Activated CD4-positive, alpha-beta T cell treated with anti-CD3 and anti-CD28 coated beads, Interleukin-10, Interleukin-2, amounts not matched to agents 100 ng/mL and 50 ng/mL, durations not matched to agents 16 hours and 8 hours (primary cell): ENCODE results near the gene SERPINB13.

Experiments
- DNase-seq: peaks from one replicate; pipeline ENCODE4 v3.0.0-alpha.2; 2020

SERPINB13 gene, protein sequence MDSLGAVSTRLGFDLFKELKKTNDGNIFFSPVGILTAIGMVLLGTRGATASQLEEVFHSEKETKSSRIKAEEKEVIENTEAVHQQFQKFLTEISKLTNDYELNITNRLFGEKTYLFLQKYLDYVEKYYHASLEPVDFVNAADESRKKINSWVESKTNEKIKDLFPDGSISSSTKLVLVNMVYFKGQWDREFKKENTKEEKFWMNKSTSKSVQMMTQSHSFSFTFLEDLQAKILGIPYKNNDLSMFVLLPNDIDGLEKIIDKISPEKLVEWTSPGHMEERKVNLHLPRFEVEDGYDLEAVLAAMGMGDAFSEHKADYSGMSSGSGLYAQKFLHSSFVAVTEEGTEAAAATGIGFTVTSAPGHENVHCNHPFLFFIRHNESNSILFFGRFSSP

GRCh38 chr18:63586966-63587365 is at the start of gene SERPINB13:
TSS of gene SERPINB13 (plus strand) at chr18:63587343. CDS start at chr18:63588668, 1,325 bp downstream.
- no peak for DNase-seq

DNA sequence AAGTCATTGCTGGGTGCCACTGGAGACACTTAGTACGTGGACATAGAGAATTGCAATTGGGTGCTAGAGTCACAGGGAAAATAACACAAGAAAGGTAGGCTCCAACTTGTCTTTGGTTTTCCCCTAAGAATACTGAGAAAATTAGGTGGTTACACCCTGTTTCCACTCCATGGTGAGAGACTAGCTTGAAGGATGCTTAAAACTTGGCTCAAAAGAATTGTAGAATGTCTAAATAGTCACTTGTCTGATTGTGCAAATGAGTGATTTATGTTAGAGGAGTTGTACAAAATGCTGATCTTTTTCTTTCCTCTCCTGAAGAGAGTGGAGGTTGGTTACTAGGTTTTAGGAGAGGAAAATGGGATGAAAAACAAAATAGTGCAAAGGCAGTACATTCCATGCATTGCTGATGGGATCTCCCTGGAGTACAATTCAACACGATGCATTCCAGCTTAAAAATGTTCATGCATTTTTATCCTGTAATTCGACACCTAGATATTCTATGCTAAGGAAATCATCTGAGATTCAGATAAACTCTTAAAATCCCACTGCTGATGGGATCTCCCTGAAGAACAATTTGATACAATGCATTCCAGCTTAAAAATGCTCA is 47.1 kb upstream of the SERPINB13 start:
- no peak for DNase-seq

GRCh38 chr18:63542069-63542468 is 45.1 kb upstream of the SERPINB13 start, which contains the start of gene SERPINB12:
TSS of gene SERPINB12 (plus strand) at chr18:63542369. CDS start at chr18:63556160, 13,791 bp downstream.
- no peak for DNase-seq

GRCh38 chr18:63544017-63544416 is 43.1 kb upstream of the SERPINB13 start:
- no peak for DNase-seq

DNA sequence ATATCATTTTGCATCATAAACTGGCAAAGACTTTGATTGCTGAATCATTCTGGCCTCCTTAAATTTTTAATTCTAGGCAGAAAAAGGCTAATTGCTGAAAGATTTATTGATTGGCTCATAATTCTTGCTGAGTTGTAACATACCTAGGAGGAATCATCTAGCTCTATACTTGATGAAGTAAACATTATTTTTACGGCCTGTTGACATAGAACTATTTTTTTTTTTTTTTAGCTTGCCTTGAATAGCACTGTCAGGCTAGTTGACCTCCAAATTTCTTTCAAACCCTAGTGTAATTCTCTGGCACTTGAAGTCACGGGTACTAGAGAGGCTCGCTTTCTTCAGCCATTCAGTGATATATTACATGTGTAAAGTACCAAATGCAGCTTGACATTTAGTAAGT is 42.1 kb upstream of the SERPINB13 start:
- DNase-seq: no peak

DNA sequence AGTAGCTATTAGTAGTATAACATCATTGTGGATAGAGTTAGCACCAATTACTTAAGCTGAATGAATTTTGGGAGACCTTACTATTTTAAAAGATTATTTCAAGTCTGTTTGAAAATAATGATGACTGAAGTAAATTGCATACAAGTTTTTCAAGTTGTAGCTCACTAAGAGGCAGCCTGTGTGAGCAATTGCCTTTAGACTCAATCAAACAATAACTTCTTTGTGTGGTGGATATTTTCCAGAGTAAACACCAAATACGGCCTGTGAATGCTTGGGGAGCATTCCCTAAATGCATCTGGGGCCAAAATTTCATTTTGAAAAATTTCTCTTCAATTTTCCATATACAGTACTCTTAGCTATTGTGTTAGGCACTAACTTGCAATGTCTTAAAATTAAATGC is 37.1 kb upstream of the SERPINB13 start:
- DNase-seq: no peak

GRCh38 chr18:63551769-63552168 is 35.4 kb upstream of the SERPINB13 start:
- DNase-seq: no peak

- DNase-seq: no peak
Measured at GRCh38 chr18:63552581-63552980, 34.6 kb upstream of the SERPINB13 start.

DNA sequence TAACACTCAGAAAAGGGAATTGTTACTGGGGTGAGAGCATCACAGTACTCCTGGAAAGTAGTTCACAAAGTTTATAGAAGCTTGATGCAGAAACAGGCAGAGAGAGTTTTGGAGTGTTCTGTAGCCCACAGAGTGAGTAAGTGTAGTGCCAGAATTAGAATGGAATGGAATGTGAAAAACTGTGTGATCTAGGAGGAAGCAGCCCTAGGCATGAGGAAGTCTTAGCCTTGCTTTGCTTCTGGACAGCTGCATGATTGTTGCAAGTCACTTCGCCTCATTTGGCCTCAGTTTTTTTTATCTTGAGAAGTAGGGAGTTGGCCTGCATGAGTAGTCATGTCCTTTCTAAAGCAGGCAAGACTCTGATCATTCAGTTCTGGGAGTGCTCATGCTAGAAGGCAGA is 34.1 kb upstream of the SERPINB13 start:
- DNase-seq: no peak

GRCh38 chr18:63559567-63560491 is 27.3 kb upstream of the SERPINB13 start:
- DNase-seq: no peak

GRCh38 chr18:63562284-63562683 is 24.9 kb upstream of the SERPINB13 start:
- no peak for DNase-seq

- no peak for DNase-seq
Measured at GRCh38 chr18:63564021-63564420, 23.1 kb upstream of the SERPINB13 start.

- DNase-seq: no peak
Measured at GRCh38 chr18:63564561-63564960, 22.6 kb upstream of the SERPINB13 start.

GRCh38 chr18:63567276-63567675 is 19.9 kb upstream of the SERPINB13 start:
- DNase-seq: no peak

DNA sequence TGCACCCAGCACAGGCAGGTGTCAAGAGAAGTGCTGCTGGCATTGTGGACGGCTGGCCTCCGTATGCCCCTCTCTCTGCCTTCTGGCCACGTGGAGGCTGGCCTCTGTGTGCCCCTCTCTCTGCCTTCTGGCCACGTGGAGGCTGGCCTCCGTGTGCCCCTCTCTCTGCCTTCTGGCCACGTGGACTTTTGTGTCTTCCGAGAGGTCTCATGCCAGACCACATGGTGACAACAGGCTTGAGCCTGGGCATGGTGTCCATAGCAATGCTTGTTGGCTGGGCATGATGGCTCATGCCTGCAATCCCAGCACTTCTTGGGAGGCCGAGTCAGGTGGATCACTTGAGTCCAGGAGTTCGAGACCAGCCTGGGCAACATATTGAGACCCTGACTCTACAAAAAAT is 19.3 kb upstream of the SERPINB13 start:
- no peak for DNase-seq

DNA sequence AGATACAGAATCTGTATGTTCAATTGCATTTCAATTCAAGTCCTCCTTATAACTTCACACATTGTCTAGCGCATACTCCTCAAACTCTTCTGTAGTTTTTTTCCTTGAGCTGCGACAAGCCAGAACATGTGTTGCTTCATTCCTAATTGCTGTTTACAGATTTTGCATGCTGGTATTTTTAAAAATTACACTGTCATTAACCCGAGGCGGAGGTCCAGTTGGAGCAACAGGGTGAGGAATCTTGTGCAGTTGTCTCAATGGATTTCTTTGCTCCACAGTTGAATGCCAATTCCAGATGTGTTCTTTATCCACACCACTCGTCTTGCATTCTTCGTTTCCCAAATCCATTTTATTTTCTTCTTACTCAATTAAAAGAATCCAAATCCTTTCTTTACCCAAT is 16.4 kb upstream of the SERPINB13 start:
- DNase-seq: no peak

DNA sequence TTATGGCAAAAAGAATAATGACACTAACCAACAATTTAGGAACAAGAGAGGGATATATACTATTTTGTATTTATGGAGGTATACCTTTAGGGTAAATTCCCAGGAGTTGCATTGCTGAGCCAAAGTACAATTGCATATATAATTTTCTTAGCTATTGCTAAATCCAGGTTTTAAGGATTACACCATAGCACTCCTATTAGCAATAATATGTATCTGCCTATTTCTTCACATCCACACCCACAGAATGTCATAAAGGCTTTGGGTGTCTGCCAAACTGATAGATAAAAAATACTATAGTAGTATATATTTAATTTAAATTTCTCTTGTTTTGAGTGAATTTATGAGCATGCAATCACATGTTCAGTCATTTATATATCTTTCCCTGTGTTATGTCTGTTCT is 11.5 kb upstream of the SERPINB13 start:
- DNase-seq: no peak

DNA sequence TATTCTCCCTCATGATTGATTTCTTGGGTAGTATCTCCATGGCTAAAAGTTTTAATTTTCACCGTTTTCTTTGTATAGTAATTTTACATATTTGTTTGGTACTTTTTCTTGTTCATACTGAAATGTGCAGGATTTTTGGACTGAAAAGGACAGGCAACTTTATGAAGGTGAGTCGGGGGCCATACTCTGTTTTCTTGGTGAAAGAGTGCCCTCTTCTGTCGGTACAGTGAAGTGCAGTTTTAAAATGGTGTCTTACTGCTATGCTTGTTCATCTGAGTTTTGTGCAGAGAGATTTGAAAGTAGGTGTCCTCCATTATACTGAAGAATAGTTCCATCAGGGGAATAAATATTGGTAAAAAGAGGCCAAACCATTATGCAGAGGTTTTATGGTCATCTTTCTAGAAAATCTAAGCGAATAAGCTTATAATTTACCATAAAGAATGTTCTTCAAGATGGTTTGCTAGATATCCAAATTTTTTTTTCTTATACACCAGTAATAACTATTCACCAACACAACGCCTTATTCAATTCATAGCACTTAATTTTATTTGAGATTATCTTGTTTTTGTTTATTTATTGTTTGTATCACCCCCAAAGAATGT is 8.7 kb upstream of the SERPINB13 start:
- peak; percentile 43 for DNase-seq

- no peak for DNase-seq
Measured at GRCh38 chr18:63579616-63580015, 7.5 kb upstream of the SERPINB13 start.

DNA sequence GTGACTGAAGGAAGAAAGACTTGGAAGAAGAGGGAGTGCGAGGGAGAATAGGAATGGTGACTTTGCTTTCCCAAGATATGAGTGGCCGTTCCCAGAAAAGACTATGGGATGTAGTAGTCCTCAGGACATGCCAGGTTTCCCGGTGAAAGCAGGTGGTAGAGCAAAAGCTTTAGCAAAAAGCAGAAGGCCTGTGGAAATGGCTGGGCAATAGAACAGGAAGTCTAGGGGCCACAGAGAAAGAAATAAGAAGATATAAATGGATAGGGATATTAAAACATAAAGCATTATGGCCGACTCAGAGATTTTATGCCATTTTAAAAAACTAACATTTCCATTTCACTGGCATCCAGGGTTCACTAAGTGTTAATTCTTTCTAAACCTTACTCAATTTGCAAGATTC is 1.2 kb upstream of the SERPINB13 start:
- DNase-seq: no peak

DNA sequence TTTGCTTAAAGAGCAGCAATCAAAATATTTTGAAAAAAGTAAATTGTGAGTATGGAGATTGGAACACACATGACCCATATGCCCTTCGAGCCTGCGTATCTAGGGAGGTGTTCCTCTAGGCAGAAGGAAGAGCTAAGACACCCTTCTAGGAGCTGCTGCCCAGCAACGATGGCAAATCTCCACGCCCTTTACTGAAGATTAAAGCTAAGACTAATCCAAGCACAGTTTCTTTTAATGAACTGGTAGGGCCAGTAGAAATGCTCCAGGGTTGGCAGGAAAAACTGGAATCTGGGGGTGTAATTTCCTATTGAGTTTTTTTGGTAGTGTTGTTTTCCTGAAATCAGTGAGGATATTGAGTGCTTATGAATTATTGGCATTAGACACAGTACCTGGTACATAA is 712 bp upstream of the SERPINB13 start:
- no peak for DNase-seq

DNA sequence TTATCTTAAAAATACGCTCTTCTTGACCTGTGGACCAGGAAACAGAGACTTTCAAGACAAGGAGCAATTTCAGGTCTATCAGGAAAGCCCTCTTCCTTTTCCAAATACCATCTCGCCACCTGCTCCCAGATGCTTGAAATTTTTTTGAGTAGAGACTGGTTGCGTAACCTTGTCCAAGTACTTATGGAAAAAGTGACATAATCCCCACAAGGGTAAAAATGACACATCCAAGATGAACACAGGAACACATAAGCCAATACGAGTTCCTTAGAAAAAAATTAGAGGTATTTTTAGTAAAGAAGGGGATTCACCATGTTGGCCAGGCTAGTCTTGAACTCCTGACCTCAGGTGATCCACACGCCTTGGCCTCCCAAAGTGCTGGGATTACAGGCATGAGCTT is 1.8 kb downstream of the SERPINB13 start:
- DNase-seq: no peak

- no peak for DNase-seq
Measured at GRCh38 chr18:63590373-63590772, 3.2 kb downstream of the SERPINB13 start.
